GM19099 (cell line): ENCODE data around the gene GAGE12H.
"Not testable (repeated sequence)": the region's sequence is repeated elsewhere in the genome, so short reads cannot be mapped to it uniquely, and the experiment has no call there.

Experiments
- POLR2A ChIP-seq: IDR thresholded peaks from 3 replicates; pipeline ENCODE4 v1.6.1; 2011; ENCODE audit warnings: low read depth; ENCODE audit not compliant: insufficient read length; ENCODE audit errors: extremely low read depth

The GAGE12H gene, protein sequence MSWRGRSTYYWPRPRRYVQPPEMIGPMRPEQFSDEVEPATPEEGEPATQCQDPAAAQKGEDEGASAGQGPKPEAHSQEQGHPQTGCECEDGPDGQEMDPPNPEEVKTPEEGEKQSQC

DNA sequence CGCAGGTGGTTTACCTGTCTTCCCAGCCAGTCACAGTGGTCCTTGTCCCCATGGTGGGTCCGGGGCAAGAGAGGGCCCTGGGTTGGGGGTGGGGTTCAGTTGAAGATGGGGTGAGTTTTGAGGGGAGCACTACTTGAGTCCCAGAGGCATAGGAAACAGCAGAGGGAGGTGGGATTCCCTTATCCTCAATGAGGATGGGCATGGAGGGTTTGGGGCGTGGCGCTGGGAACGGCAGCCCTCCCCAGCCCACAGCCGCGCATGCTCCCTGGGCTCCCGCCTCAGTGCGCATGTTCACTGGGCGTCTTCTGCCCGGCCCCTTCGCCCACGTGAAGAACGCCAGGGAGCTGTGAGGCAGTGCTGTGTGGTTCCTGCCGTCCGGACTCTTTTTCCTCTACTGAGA is at the start of gene GAGE12H:
GAGE12H (plus strand) TSS at position 301 of the 400 bp plus-strand sequence. CDS start 1,155 bp downstream, outside the sequence.
- not testable (repeated sequence) for TF ChIP-seq POLR2A

DNA sequence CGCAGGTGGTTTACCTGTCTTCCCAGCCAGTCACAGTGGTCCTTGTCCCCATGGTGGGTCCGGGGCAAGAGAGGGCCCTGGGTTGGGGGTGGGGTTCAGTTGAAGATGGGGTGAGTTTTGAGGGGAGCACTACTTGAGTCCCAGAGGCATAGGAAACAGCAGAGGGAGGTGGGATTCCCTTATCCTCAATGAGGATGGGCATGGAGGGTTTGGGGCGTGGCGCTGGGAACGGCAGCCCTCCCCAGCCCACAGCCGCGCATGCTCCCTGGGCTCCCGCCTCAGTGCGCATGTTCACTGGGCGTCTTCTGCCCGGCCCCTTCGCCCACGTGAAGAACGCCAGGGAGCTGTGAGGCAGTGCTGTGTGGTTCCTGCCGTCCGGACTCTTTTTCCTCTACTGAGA is 47.9 kb upstream of the GAGE12H start, which contains the start of gene GAGE12C:
GAGE12C (plus strand) TSS at position 301 of the 400 bp plus-strand sequence. CDS start 1,155 bp downstream, outside the sequence.
- not testable (repeated sequence) for TF ChIP-seq POLR2A

GRCh38 chrX:49541433-49541832 is 38.3 kb upstream of the GAGE12H start, which contains the start of gene GAGE12D:
GAGE12D (plus strand) TSS chrX:49541733; CDS start chrX:49542888, 1,155 bp downstream.
- TF ChIP-seq POLR2A, result not testable (repeated sequence)

DNA sequence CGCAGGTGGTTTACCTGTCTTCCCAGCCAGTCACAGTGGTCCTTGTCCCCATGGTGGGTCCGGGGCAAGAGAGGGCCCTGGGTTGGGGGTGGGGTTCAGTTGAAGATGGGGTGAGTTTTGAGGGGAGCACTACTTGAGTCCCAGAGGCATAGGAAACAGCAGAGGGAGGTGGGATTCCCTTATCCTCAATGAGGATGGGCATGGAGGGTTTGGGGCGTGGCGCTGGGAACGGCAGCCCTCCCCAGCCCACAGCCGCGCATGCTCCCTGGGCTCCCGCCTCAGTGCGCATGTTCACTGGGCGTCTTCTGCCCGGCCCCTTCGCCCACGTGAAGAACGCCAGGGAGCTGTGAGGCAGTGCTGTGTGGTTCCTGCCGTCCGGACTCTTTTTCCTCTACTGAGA is 28.8 kb upstream of the GAGE12H start, which contains the start of gene GAGE12E:
GAGE12E (plus strand) TSS at position 301 of the 400 bp plus-strand sequence. CDS start 1,155 bp downstream, outside the sequence.
- not testable (repeated sequence) for TF ChIP-seq POLR2A

DNA sequence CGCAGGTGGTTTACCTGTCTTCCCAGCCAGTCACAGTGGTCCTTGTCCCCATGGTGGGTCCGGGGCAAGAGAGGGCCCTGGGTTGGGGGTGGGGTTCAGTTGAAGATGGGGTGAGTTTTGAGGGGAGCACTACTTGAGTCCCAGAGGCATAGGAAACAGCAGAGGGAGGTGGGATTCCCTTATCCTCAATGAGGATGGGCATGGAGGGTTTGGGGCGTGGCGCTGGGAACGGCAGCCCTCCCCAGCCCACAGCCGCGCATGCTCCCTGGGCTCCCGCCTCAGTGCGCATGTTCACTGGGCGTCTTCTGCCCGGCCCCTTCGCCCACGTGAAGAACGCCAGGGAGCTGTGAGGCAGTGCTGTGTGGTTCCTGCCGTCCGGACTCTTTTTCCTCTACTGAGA is 19.2 kb upstream of the GAGE12H start, which contains the start of gene GAGE12F:
GAGE12F (plus strand) TSS at position 301 of the 400 bp plus-strand sequence. CDS start 1,155 bp downstream, outside the sequence.
- TF ChIP-seq POLR2A, result not testable (repeated sequence)

DNA sequence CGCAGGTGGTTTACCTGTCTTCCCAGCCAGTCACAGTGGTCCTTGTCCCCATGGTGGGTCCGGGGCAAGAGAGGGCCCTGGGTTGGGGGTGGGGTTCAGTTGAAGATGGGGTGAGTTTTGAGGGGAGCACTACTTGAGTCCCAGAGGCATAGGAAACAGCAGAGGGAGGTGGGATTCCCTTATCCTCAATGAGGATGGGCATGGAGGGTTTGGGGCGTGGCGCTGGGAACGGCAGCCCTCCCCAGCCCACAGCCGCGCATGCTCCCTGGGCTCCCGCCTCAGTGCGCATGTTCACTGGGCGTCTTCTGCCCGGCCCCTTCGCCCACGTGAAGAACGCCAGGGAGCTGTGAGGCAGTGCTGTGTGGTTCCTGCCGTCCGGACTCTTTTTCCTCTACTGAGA is 9.6 kb upstream of the GAGE12H start, which contains the start of gene GAGE12G:
GAGE12G (plus strand) TSS at position 301 of the 400 bp plus-strand sequence. CDS start 1,155 bp downstream, outside the sequence.
- not testable (repeated sequence) for TF ChIP-seq POLR2A

GRCh38 chrX:49589196-49589595 is 9.4 kb downstream of the GAGE12H start, which contains the start of gene GAGE2A:
GAGE2A (plus strand) TSS chrX:49589496; CDS start chrX:49590651, 1,155 bp downstream.
- TF ChIP-seq POLR2A, result not testable (repeated sequence)

GRCh38 chrX:49598720-49599119 is 19.0 kb downstream of the GAGE12H start, which contains the start of gene GAGE1:
GAGE1 (plus strand) TSS chrX:49599020; CDS start chrX:49600175, 1,155 bp downstream.
- TF ChIP-seq POLR2A, result not testable (repeated sequence)

DNA sequence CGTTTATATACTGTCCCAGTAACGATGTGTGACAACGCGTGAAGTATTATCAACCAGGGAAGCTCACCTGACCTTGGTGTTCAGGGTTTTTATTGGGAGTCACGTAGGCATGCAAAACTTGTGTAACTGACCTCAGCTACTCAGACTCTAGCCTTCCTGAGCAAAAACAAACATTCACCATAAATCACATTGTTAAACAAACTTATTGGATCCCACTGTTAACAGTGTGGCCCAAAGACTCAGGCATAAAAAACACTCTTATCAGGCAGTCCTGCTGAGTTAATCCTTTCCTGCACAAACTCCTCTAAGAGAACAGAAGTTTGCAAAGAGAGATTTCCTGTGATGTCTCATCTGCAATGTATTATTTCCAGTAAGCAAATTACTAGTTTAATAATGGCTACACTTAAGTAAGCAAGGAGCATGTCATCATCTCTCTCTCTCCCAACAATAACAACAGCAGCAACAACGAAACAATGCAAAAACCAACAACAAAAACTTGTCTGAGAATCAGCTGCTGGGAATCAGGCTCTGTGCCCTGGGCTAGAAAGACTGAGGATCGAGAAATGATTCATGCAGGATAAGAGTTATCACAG is 31.1 kb downstream of the GAGE12H start:
- TF ChIP-seq POLR2A, result no peak

- TF ChIP-seq POLR2A, result no peak
These were observed 38.8 kb downstream of the GAGE12H start for GRCh38 chrX:49618574-49618973.

DNA sequence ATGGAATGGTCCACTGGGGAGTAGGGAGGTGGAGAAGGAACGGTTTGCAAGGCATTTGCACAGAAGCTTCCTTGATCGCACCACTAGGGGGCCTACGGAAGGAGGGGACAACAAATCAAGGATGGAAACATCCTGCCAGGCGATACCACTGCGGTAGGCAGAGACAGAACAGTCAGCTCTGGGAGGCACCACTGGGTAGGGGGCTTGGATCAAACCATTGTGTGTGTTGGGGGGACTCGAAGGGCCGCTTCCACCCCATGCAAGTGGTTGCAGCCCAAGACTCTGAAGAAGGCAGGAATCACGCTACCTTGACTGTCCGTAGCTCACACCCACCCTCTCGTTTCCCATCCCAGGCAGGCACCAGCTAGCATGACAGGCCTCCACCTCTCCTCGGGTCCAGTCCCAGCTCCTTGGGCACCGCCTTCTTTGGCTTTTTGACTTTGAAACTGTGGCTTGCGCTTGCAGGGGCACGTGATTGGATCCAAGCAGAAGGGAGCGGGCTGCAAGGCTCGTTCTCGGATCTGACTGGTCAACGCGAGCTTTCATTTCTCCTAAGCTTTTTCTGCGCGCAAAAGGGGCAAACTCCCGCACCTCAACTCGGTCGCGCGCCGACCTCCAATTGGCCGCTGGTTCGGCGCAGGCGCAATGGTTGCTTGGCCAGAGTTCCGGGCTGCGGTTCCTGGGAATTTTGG is 47.5 kb downstream of the GAGE12H start:
- TF ChIP-seq POLR2A, result no peak
